GM18858 (cell line): Measurements from ENCODE around the gene ILDR1.

Experiments
- ATAC-seq: cut with Tn5 transposase; IDR thresholded peaks from one replicate; pipeline ENCODE4 v1.9.1; 2021; ENCODE audit not compliant: unreplicated experiment

The ILDR1 gene

DNA sequence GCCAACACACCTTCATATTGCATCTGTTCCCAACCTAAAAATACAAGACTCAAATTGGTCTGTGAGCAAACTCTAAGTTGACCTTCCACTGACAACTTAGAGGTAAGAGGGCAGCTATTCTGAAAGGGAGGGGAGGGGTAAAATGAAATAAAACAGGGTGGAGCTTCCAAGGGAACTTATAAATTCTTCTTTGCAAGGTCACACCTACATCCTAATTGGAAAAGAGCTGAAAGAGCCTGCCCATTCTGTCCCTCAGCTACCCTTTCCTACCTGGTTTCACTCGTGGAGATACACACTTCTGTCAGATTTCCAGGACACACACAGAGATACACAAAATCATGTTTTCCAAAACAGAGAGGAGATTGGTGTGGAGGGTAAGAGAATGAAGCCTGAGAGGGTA, 1.0 kb downstream of the ILDR1 start:
- no peak for ATAC-seq

- ATAC-seq: no peak
These were observed 2.6 kb downstream of the ILDR1 start for GRCh38 chr3:122019493-122019892.

DNA sequence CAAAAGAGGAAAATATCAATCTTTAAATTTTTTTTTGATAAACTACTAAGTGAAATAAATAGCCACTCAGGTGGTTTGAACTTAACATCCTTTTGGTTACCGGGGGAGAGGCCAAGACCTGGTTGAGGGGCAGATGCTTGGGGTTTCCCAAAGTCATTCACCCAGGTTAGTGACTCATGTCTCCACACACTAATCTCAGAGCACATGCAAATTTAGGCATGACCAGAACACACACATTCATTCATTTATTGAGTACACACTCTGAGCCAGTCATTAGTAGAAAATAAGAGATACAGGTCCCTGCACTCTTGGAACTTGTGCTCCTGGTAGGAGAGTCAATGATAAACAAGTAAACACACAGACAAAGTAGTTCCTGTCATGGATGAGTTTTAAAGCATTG, 7.3 kb downstream of the ILDR1 start:
- peak; percentile 87 for ATAC-seq

- ATAC-seq: no peak
These were observed 8.6 kb downstream of the ILDR1 start for GRCh38 chr3:122013448-122013925.

DNA sequence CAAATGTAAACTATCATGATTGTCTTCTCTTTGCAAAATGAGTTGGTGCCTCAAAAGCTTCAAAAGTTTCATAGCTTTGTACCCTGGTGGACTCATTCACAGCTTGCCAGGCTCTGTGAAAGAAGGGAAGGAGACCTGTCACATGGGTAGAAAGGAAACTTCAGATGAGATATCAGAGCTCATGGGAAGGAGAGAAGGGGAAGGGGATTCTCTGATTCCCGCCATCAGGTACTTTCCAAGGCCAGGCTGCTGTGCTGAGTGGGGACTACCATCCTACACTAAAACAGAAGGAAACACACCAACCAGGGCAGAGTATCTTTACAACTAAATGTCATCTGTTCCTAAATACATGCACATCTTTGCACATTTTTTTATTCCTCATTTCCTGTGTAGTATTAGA, 9.2 kb downstream of the ILDR1 start:
- ATAC-seq: no peak

DNA sequence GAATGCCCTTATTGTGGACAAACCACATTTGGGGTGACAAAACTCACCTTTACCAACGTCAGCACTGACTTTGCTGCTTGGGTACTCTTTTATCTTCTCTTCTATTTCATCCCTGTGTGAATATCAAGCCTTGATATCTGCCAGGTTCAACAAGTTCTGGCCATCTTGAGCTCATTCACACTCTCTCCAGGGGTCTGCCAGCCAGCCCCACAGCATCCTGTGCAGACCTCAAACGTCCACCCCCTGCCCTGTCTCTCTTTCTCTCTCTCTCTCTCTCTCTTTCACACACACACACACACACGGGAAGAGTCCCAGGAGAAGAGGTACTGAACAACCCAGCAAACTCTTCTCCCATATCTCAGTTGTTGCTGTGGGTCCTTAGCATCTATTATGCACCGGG, 10.7 kb downstream of the ILDR1 start:
- ATAC-seq: no peak

GRCh38 chr3:122010506-122010905, 11.5 kb downstream of the ILDR1 start:
- ATAC-seq: no peak

GRCh38 chr3:122008166-122008565, 13.9 kb downstream of the ILDR1 start:
- no peak for ATAC-seq

DNA sequence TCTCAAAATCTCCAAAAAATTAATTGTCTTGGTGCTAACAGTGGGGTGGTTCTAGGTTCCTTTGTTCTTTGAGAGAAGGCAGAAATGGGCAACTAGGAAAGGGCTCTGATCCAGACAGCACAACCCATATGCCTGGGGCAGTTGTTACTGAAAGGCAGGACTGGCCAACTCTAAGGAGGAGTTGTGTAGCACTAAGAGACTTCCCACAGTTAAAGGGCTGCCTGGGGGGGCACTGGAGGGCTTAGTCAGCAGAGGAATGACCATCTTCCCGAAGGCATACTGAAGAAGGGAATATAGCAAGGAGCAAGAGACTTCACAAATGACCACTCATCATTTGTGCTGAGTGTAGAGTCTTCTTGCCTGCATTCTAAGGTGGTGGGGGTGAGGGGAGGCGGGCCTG, 15.8 kb downstream of the ILDR1 start:
- no peak for ATAC-seq

DNA sequence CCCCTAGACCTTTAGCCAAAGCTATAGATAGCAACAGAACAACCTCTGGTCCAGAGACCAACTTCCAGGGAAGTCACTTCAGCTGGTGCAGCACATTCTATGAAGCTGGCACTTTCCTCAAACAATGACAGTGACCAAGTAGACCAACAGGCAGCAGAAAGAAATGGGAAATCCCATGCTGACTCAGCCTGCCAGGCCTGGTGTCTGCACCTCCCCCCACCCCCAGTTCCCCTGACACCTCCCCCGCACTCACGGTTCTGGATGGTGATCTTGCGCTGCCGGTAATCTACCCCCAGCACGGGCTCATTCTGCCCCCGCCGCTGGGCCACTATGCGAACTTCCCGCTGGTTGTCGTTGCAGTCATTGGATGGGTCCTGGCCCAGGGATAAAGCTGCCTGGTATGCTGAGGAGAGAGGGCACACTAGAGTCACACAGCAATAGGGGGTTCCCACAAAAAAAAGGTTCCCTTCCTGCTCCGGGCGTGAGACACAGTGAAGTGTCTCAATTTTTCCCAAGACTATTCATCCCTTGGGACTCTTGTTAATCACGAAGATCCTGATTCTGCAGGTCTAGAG, 17.0 kb downstream of the ILDR1 start:
- no peak for ATAC-seq

DNA sequence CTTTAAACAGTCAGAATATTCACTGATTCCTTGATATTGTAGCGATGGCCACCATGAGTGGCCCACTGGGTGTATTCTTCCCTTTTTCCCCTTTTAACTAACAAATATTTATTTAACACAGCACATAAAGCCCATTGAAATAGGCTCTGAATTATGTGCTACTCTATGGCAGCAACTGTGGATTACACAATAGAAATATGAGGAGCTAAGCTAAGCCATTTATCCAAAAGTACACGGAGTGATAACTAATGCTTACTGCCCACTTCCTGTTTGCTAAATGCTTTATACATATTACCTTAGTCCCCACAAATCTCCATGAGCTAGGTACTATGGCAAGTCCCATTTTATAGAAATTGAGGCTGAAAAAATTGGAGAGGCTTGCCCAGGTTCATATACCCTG, 17.9 kb downstream of the ILDR1 start:
- no peak for ATAC-seq

DNA sequence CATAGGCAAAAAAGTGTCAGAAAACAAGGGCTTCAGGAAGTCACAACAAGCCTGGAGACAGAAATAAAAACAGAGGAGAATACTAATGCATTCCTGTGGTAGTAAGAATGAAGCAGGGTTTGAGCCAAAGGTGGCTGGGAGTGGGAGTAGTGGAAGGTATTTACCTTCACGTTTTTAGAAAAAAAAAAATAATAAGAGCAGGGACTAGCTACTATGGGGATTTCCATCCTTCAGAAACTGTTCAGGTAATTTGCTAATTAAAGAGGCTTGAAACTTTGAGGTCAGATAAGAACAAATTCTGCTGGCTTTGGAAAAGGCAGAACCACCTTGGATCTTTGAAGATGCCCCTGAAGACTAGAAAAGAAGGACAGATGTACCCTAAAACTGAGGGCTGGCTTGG, 18.4 kb downstream of the ILDR1 start:
- no peak for ATAC-seq

GRCh38 chr3:122003112-122003511, 18.9 kb downstream of the ILDR1 start:
- no peak for ATAC-seq

DNA sequence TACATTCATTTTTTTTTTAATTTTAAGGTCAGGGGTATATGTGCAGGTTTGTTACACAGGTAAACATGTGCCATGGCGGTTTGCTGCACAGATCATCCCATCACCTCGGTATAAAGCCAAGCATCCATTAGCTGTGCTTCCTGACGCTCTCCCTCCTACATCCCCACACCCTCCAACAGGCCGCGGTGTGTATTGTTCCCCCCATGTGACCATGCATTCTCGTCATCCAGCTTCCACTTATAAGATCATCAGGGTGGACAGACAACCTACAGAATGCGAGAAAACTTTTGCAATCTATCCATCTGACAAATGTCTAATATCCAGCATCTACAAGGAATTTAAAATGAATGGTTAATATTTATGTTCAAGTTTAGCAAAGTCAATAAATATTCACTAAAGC, 19.4 kb downstream of the ILDR1 start:
- ATAC-seq: no peak

- no peak for ATAC-seq
These were observed 20.2 kb downstream of the ILDR1 start for GRCh38 chr3:122001892-122002291.

- no peak for ATAC-seq
These were observed 21.0 kb downstream of the ILDR1 start for GRCh38 chr3:122000936-122001605.

- no peak for ATAC-seq
These were observed 22.1 kb downstream of the ILDR1 start for GRCh38 chr3:121999931-122000330.

- ATAC-seq: no peak
These were observed 23.2 kb downstream of the ILDR1 start for GRCh38 chr3:121998611-121999473.

DNA sequence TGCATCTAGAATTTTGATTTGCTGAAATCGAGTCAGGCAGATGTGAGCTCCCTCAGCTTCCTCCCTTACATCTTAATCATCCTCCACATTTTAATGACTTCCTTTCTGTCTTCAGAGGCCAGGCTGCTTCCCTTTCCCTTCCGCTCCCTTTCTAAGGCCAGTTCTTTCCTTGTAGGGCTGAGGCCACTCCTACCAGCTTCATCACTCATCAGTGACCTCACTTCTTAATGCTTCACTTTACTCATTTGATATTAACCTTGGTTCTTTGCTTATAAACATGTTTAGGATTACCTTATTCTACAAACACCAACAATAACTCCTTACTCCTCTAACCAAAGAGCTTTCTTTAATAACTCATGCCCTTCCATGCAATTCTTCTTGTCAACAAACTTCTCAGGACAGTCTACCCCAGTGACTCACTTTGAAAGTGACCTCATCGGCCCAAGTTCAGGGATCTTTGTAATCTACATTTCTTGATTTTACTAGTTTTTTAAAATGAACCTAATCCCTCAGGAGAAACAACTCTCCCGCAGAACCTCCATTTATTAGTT, 23.9 kb downstream of the ILDR1 start:
- ATAC-seq: no peak

GRCh38 chr3:121997372-121997771, 24.7 kb downstream of the ILDR1 start:
- ATAC-seq: no peak

DNA sequence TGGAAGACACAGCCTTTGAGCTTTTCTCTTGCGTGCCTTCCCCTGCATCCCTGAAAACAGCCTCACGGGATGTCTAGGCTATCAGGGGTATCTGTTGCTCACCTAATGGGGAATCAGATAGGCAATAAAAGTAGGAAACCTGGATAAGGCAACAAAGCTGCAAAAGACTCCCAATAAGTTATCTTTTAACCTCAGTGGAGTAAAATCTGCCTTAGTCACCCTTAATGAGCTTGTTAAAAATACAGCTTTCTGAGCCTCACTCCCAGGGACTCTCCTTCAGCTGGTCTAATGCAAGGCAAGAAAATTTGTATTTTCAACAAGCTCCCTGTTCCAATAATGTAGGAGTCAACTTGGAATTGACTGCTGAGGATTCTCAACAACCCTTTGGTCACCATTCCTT, 25.6 kb downstream of the ILDR1 start:
- ATAC-seq: no peak
